ENCODE measurements around the gene MDC1.
A peak's percentile ranks its signal among the peaks of the same experiment; 100 is the strongest.

Gene MDC1

GRCh38 chr6:30696432-30696831 is 20.6 kb downstream of the MDC1 start:
- DNase-seq = no peak

- no peak for DNase-seq
Measured at GRCh38 chr6:30691208-30691847, 25.8 kb downstream of the MDC1 start.

GRCh38 chr6:30690403-30691207 is 26.5 kb downstream of the MDC1 start, which contains the start of gene NRM:
Gene NRM, minus strand, starts transcription at chr6:30690984. Its CDS starts 10 bp downstream, at chr6:30690974.
- DNase-seq = peak; percentile 65

- DNase-seq = no peak
Measured at GRCh38 chr6:30689985-30690384, 27.1 kb downstream of the MDC1 start.

GRCh38 chr6:30689022-30689865 is 27.8 kb downstream of the MDC1 start:
- no peak for DNase-seq

- DNase-seq = no peak
Measured at GRCh38 chr6:30688569-30688968, 28.5 kb downstream of the MDC1 start.

GRCh38 chr6:30687659-30688431 is 29.2 kb downstream of the MDC1 start:
- DNase-seq = no peak

GRCh38 chr6:30686908-30687658 is 30.0 kb downstream of the MDC1 start:
- peak; percentile 85 for DNase-seq

- peak; percentile 86 for DNase-seq
Measured at GRCh38 chr6:30686009-30686907, 30.8 kb downstream of the MDC1 start, which contains the start of gene PPP1R18. Gene PPP1R18, minus strand, starts transcription at chr6:30686645. Its CDS starts 627 bp downstream, at chr6:30686018.

GRCh38 chr6:30685157-30686008 is 31.7 kb downstream of the MDC1 start:
- no peak for DNase-seq

GRCh38 chr6:30684386-30685156 is 32.5 kb downstream of the MDC1 start:
- DNase-seq = peak; percentile 45

GRCh38 chr6:30683980-30684338 is 33.1 kb downstream of the MDC1 start:
- DNase-seq = no peak

GRCh38 chr6:30683183-30683979 is 33.7 kb downstream of the MDC1 start:
- DNase-seq = no peak

GRCh38 chr6:30682143-30683117 is 34.7 kb downstream of the MDC1 start:
- DNase-seq = peak; percentile 84

GRCh38 chr6:30681766-30682142 is 35.3 kb downstream of the MDC1 start:
- DNase-seq = no peak

- DNase-seq = no peak
Measured at GRCh38 chr6:30679765-30680535, 37.1 kb downstream of the MDC1 start.

Data from stimulated activated naive CD4-positive, alpha-beta T cell treated with Interleukin-2 at 50 U/mL for 16 hours (primary cell).